A673 (cell line): ENCODE measurements around the gene CGNL1. TPM values are rescaled to one million over a fixed set of nuclear protein-coding genes. Genes with fewer than 3 reads are reported as not detected.

Experiments used
- BruUV-seq: library from RNA; stranded (reverse); fragments of 400-500 nt; replicated peaks from 2 replicates; lab custom pipeline; 2021; lab: Mats Ljungman, UMichigan
- CTCF ChIA-PET: fragments of 300-600 bp; sonication (Branson Sonifier 250); formaldehyde crosslinking; loops from one replicate; lab custom pipeline; 2022; ENCODE audit warnings: antibody characterized with exemption; lab: Charles Lee
- POLR2A ChIA-PET: fragments of 300-600 bp; sonication (Branson Sonifier 250); formaldehyde crosslinking; loops from one replicate; lab custom pipeline; 2022; ENCODE audit warnings: antibody characterized with exemption; ENCODE audit not compliant: low non-redundant PET; lab: Charles Lee
- DNase-seq: peaks from one replicate; pipeline ENCODE4 v3.0.0-alpha.2; 2015; ENCODE audit warnings: low spot score
- H3K27ac ChIP-seq: fragments of 200-600 bp; sonication (generic); 2 replicates; pipeline ENCODE4 v1.5.1; 2016; ENCODE audit warnings: mixed run types, low read depth, mild to moderate bottlenecking, mixed read lengths, antibody characterized with exemption, low read length; ENCODE audit not compliant: poor library complexity, severe bottlenecking
- H3K27me3 ChIP-seq: fragments of 200-600 bp; sonication (generic); replicated peaks from 2 replicates; pipeline ENCODE4 v1.6.1; 2017; ENCODE audit warnings: mixed run types, low read depth, mild to moderate bottlenecking, mixed read lengths, antibody characterized with exemption, low read length; ENCODE audit not compliant: insufficient read depth, poor library complexity
- H3K36me3 ChIP-seq: fragments of 200-600 bp; sonication (generic); 2 replicates; pipeline ENCODE4 v1.6.1; 2016; ENCODE audit warnings: mixed run types, mild to moderate bottlenecking, mixed read lengths, antibody characterized with exemption, low read length; ENCODE audit not compliant: insufficient read depth, poor library complexity, severe bottlenecking
- H3K4me1 ChIP-seq: fragments of 200-600 bp; sonication (generic); 2 replicates; pipeline ENCODE4 v1.6.1; 2017; ENCODE audit warnings: mixed run types, mild to moderate bottlenecking, mixed read lengths, antibody characterized with exemption, low read length; ENCODE audit not compliant: insufficient read depth, poor library complexity, severe bottlenecking
- H3K4me3 ChIP-seq: fragments of 200-600 bp; sonication (generic); 2 replicates; pipeline ENCODE4 v1.5.1; 2016; ENCODE audit warnings: low read depth, mixed run types, mild to moderate bottlenecking, mixed read lengths, low read length; ENCODE audit not compliant: poor library complexity, severe bottlenecking
- H3K9me3 ChIP-seq: fragments of 200-600 bp; sonication (generic); 2 replicates; pipeline ENCODE4 v1.6.1; 2016; ENCODE audit warnings: mixed run types, low read depth, mild to moderate bottlenecking, mixed read lengths, antibody characterized with exemption, low read length; ENCODE audit not compliant: poor library complexity, severe bottlenecking
- EZH2 ChIP-seq: fragments of 200-600 bp; sonication (generic); IDR thresholded peaks from 2 replicates; pipeline ENCODE4 v1.6.1; 2017; ENCODE audit warnings: borderline replicate concordance, low read depth, mild to moderate bottlenecking, mixed read lengths, antibody characterized with exemption, low read length; ENCODE audit not compliant: poor library complexity, severe bottlenecking
- intact Hi-C: fragments of 100-400 bp; cut with micrococcal nuclease; formaldehyde crosslinking; loops from one replicate; pipeline ENCODE4 v1.10.0; 2022; ENCODE audit not compliant: unreplicated experiment
- total RNA-seq: library from RNA; stranded (reverse); gene quantifications from 2 replicates; pipeline ENCODE4 v1.2.3, GENCODE V29; 2021
- TF ChIP-seq, protein P1 (sequence below): fragments of 300-800, 200-600 bp; sonication (generic); conservative IDR thresholded peaks from 2 replicates; pipeline ENCODE4 v1.5.1; 2017; ENCODE audit warnings: low read depth, mild to moderate bottlenecking, antibody characterized with exemption, low read length, moderate library complexity, mixed read lengths

Gene CGNL1
- total RNA-seq, 1 experiment from 2014 or later = 0.58 TPM

- BruUV-seq = no TSS peak
- H3K36me3 ChIP-seq = no peaks in the 10 kb centered on the region
Measured at GRCh38 chr15:57525581-57525980, 149.3 kb downstream of the CGNL1 start.

GRCh38 chr15:57526076-57526475, 149.8 kb downstream of the CGNL1 start:
- Histone ChIP-seq H3K4me3 (no peak overlapping the region), H3K4me1 (peaks cover 19% of the 10 kb centered on the region), H3K9me3 (no peaks in the 10 kb centered on the region), H3K27ac (no peak overlapping the region), H3K36me3 (no peaks in the 10 kb centered on the region), H3K27me3 (no peaks in the 10 kb centered on the region)
- no peak for TF ChIP-seq EZH2
- TF ChIP-seq, protein P1, sequence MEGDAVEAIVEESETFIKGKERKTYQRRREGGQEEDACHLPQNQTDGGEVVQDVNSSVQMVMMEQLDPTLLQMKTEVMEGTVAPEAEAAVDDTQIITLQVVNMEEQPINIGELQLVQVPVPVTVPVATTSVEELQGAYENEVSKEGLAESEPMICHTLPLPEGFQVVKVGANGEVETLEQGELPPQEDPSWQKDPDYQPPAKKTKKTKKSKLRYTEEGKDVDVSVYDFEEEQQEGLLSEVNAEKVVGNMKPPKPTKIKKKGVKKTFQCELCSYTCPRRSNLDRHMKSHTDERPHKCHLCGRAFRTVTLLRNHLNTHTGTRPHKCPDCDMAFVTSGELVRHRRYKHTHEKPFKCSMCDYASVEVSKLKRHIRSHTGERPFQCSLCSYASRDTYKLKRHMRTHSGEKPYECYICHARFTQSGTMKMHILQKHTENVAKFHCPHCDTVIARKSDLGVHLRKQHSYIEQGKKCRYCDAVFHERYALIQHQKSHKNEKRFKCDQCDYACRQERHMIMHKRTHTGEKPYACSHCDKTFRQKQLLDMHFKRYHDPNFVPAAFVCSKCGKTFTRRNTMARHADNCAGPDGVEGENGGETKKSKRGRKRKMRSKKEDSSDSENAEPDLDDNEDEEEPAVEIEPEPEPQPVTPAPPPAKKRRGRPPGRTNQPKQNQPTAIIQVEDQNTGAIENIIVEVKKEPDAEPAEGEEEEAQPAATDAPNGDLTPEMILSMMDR = no peak
- CTCF ChIA-PET = interaction anchor here (2.1 kb wide), 1 partner anchor 1035 kb away, joined by 12 read pairs; no protein-coding TSS in a partner anchor
- DNase-seq = no peak
- BruUV-seq = no TSS peak
- intact Hi-C loops = loop anchor here (5.0 to 10.0 kb wide), 2 partner anchors 611 to 1034 kb away; partner anchors contain the start of gene TCF12
- POLR2A ChIA-PET = no interaction called here

More at GRCh38 chr15:57525581-57525980, 149.3 kb downstream of the CGNL1 start:
- ChIA-PET POLR2A (no interaction called here), CTCF (no interaction called here)
- no peak overlapping the region for H3K27ac ChIP-seq
- no peaks in the 10 kb centered on the region for H3K27me3 ChIP-seq
- no peak overlapping the region for H3K4me3 ChIP-seq
- TF ChIP-seq EZH2 = no peak
- TF ChIP-seq, protein P1 = no peak
- intact Hi-C loops = loop anchor here (5.0 to 10.0 kb wide), 2 partner anchors 611 to 1033 kb away; partner anchors contain the start of gene TCF12
- peaks cover 19% of the 10 kb centered on the region for H3K4me1 ChIP-seq
- no peak for DNase-seq
- H3K9me3 ChIP-seq = no peaks in the 10 kb centered on the region

DNA sequence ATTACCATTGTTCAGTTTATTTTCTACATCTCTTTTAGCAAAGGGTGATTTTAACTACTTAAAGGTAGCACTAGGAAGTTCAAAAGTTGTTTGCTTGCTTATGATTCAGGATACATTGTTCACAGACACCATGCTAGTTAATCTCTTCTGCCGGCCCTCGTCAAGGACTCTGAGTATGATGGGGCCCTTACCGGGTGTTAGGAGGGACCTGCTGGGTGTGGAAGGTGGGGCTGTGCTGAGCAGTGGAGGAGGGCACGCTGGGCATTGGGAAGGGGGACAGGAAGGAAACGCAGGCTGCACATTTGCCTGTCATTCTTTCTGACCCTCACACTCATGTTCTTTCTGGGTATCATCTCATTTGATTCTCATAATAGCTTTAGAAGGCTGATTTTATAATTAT, 150.3 kb downstream of the CGNL1 start:
- peaks cover 19% of the 10 kb centered on the region for H3K4me1 ChIP-seq
- no TSS peak for BruUV-seq
- H3K27me3 ChIP-seq = no peaks in the 10 kb centered on the region
- intact Hi-C loops = loop anchor here (1.0 to 10.0 kb wide), 4 partner anchors 186 to 1034 kb away; partner anchors contain the start of gene TCF12
- POLR2A ChIA-PET = no interaction called here
- H3K36me3 ChIP-seq = no peaks in the 10 kb centered on the region
- no peak for DNase-seq
- TF ChIP-seq EZH2 = no peak
- TF ChIP-seq, protein P1 = no peak
- no peak overlapping the region for H3K4me3 ChIP-seq
- no peaks in the 10 kb centered on the region for H3K9me3 ChIP-seq
- CTCF ChIA-PET = interaction anchor here (0.8 to 3.0 kb wide), 11 partner anchors 11 to 1035 kb away, joined by 3 to 49 read pairs (median 7); no protein-coding TSS in a partner anchor
- no peak overlapping the region for H3K27ac ChIP-seq
